CD4-positive, alpha-beta T cell treated with Interleukin-2 at 100 ng/mL for 4 hours (primary cell): ENCODE measurements around the gene CFAP52.
"Not testable (repeated sequence)": the region's sequence is repeated elsewhere in the genome, so short reads cannot be mapped to it uniquely, and the experiment has no call there.

Experiments used
- DNase-seq: peaks from one replicate; pipeline ENCODE4 v3.0.0-alpha.2; 2020; ENCODE audit warnings: low spot score

CFAP52 gene

DNA sequence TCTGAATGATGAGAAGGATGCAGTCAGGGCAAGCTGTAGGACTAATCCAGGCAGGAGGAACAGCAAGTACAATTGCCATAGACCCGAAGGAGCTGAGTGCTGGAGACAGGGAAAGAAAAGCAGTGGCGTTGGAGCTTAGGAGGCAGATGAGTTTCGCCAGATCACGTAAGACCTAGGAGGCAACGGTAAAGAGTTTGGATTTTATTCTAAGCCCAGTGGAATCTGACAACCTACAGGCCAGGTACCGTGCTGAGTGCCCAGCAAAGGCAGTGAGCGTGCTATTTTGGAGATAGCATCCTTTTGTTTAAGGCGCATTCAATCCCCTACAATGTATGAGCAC, 70.1 kb downstream of the CFAP52 start:
- no peak for DNase-seq

GRCh38 chr17:9647014-9647413, 70.6 kb downstream of the CFAP52 start:
- DNase-seq, result no peak

DNA sequence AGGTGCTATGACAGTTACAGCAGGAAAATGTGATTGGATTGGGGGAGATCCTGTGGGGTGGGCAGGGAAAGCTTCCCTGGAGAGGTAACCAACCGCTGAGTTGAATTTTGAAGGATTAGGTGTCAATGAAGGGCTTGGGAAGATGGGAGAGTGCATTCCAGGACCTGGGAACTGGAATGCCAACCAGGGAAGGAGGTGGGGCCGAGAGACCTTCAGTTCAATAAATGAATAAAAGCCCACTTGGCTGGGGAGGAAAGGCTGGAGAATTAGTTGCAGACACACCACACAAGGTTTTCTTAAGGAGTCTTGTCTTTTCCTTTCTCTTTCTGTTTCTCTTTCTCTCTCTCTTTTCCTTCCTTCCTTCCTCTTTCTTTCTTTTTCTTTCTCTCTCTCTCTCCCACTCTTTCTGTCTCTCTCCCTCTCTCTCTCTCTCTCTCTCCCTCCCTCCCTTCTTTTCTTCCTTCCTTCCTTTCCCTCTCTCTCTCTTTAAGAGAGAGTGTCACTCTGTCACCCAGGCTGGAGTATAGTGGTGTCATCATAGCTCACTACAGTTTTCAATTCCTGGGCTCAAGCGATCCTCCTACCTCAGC, 72.2 kb downstream of the CFAP52 start:
- no peak for DNase-seq

GRCh38 chr17:9658593-9659211, 82.3 kb downstream of the CFAP52 start:
- DNase-seq, result no peak

DNA sequence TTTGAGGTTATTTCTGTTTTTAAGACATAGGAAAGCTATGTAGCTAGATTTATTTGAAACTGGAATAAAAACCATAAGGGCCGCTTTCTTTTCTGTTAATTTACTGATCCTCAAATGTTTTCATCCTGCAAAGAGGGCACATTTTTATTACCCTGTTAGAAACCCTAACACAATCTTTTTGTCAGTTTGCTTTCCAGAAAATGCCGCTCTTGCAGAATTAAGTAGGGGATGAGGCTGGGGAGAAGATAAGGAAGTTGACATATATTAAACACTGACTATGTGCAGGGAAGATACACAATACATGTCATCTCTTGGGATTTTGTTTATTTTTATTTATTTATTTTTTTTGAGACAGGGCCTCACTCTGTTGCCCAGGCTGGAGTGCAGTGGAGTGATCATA, 84.6 kb downstream of the CFAP52 start:
- no peak for DNase-seq

GRCh38 chr17:9663511-9663910, 87.1 kb downstream of the CFAP52 start:
- DNase-seq, result not testable (repeated sequence)

DNA sequence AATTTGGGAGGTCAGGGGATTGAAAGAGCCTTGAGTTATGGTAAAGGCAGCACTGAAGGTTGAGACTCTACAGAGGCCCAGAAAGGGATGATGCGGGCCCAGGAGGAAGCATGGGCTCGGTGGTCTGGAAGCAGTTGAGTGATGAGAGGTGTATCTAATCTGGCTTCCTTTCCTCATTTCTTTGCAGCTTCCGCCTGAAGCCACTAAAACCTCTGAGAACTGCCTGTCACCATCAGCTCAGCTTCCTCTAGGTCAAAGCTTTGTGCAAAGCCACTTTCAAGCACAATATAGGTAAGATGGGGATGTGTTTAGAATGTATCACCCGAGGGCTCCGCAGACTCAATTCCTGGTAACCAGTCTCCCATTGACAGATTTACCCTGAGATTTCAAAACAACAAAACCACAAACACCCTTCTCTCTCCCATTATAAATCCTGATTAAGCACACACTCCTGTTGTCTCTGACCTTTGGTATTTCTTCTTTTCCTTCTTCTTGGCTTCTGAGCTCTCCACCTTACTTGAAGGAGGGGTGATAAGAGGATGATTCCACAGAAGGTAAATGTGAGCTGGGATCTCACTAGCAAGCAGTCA, 90.1 kb downstream of the CFAP52 start:
- DNase-seq, result no peak

DNA sequence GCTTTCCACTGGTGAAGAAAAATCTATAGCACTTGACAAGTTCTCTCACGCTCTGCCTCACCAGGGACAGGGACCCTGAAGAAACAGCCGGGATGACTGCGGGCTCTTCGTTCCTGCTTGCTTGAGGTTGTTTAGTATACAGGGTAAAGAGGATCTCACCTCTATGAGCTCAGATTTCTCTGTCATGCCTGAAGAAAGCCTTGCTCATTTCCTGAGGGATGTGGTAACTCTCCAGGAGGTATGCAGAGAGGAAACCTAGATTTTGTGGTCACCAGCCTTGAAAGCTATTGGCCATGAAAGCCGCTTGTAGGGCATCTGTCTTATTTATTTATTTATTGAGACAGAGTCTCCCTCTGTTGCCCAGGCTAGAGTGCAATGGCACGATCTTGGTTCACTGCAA, 92.1 kb downstream of the CFAP52 start:
- no peak for DNase-seq

DNA sequence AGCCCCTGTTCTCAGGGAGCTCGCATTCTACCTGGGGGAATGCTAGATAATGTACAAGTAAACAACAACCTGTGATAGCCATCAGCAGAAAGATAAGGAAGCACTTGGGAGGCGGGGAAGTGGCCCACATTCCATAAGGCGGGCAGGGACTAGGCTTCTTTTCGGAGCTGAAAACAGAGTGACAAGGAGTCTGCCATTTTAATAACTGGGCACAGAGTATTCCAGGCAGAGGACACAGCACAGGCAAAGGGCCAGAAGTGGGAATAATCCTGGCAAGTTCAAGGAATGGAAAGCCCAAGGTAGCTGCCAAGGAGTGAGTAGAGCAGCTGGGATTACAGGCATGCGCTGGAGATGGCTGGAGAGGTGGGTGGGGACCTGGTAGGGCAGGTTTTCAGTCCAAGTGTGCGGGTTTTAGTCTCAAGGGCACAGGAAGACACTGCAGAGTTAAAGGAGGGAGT, 93.1 kb downstream of the CFAP52 start:
- no peak for DNase-seq

GRCh38 chr17:9670596-9670995, 94.2 kb downstream of the CFAP52 start:
- DNase-seq, result no peak

GRCh38 chr17:9671559-9671958, 95.1 kb downstream of the CFAP52 start:
- no peak for DNase-seq

GRCh38 chr17:9672266-9672665, 95.8 kb downstream of the CFAP52 start:
- DNase-seq, result no peak

GRCh38 chr17:9672691-9673090, 96.2 kb downstream of the CFAP52 start:
- DNase-seq, result no peak

GRCh38 chr17:9676084-9676483, 99.6 kb downstream of the CFAP52 start:
- no peak for DNase-seq

DNA sequence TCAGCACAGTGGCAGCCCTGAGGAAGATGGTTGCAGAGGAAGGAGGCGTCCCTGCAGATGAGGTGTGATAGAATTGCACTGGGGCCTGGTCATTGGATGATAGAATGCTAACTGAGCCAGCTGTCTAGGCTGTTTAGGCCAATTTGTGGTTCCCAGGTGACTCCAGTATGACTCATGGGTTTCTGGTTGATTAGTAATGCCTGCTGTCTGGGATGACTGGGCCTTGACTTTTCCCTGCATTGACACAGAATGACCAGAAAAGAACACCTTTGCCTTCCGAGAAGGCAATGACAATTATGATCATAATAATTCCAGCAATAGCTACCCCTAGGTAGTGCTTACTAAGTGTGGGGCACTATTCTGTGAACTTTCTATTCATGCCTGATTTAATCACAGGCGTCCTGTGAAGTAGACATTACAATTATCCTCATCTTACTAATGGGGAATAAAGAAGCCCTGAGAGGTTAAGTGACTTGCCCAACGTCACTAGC, 100.4 kb downstream of the CFAP52 start:
- no peak for DNase-seq

DNA sequence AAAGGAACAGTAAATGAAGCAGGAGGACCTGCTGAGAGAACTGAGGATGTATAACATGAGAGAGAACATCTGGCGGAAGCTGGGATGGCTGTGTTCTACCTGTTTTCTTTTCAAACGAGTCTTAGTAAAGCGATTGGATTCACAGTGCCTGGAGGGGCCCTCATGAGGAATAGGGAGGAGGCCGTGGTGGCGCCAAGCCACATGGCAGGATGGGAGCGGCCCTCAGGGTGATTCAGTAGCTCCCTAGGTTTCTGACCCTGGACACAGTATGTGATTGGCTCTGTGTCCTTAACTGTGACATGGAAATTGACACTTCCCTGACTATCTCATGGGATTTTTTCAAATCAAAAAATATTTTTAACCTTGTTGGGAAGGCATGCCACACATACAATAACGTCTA, 101.0 kb downstream of the CFAP52 start:
- DNase-seq, result no peak

- DNase-seq, result no peak
These were observed 101.5 kb downstream of the CFAP52 start for GRCh38 chr17:9677896-9678295.

DNA sequence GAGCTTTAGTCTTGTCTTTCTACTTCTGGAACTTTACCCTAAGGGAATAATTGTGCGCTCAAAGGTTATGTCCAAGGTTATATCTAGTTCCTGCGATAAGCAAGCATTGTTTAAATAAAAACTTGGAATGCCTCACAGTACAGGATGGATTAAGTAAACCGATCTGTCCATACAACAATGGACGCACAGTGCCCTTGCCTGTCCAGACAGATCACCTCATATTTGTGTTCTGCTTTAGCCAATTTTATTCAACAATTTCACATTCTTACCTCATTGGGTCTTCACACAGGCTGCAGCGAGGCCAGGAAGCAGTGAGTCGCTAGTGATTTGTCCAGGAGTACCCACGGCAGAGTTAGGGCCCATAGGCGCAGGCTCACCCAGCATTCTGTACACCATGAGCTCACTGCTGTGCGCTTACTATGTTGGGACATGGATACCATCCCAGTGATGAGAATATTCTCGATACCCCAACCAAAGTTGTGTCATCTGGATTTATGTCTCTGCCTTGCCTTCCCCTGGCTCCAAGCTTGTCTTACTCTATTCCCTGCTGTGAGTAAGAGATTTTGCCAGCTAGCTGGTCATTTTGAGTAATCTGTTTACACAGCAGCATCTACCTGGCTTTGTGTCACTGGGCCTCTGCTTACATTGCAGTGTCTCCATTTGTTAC, 108.6 kb downstream of the CFAP52 start:
- no peak for DNase-seq
